Spinal cord (tissue), 10 donors: Measurements from ENCODE around the gene ZNF516. TPM values are rescaled to one million over a fixed set of nuclear protein-coding genes. Genes with fewer than 3 reads are reported as not detected.

Experiments
- DNase-seq, 6 donors: peaks; one replicate each; pipeline versions ENCODE4 v3.0.0 to v3.0.0-alpha.2; 2013 to 2015; ENCODE audit warnings: low spot score in 6 of 6, low read depth in 4 of 6
- H3K27ac ChIP-seq: one replicate; pipeline ENCODE4 v1.5.1; 2013; ENCODE audit warnings: low read depth, low read length, control low read depth
- H3K27me3 ChIP-seq: one replicate; pipeline ENCODE4 v1.6.1; 2013; ENCODE audit warnings: low read length; ENCODE audit not compliant: control insufficient read depth, insufficient read depth
- H3K36me3 ChIP-seq: one replicate; pipeline ENCODE4 v1.6.1; 2013; ENCODE audit warnings: low read length; ENCODE audit not compliant: control insufficient read depth, insufficient read depth
- H3K4me1 ChIP-seq: one replicate; pipeline ENCODE4 v1.6.1; 2013; ENCODE audit warnings: low read length; ENCODE audit not compliant: control insufficient read depth, insufficient read depth
- H3K4me3 ChIP-seq: one replicate; pipeline ENCODE4 v1.5.1; 2013; ENCODE audit warnings: low read depth, low read length, control low read depth
- H3K9me3 ChIP-seq: one replicate; pipeline ENCODE4 v1.6.1; 2013; ENCODE audit warnings: low read length; ENCODE audit not compliant: control insufficient read depth, insufficient read depth
- WGBS: methylation state at CpG from one replicate; pipeline ENCODE4 v1.1.5; 2013; ENCODE audit warnings: missing lambda C conversion rate; ENCODE audit not compliant: insufficient coverage; 5-methylcytosine and 5-hydroxymethylcytosine counted together
- polyA plus RNA-seq, 2 donors: library from polyadenylated mRNA; unstranded; fragments of 120-200 nt; gene quantifications; one replicate each; pipeline ENCODE4 v1.2.1, GENCODE V29; 2013; ENCODE audit not compliant: insufficient read length in 2 of 2
- total RNA-seq, 2 donors: library from RNA; depleted of rRNA in 1 of 2; stranded (reverse); fragments of 120-200 nt in 1 of 2; fragments of >200 nt in 1 of 2; gene quantifications; one replicate each; pipeline versions ENCODE4 v1.2.3 to v1.2.4, GENCODE V29; 2013 to 2014
- donor health status: healthy.

ZNF516 gene
- total and polyA plus RNA-seq, 4 donors = 25.1 to 33.8 (median 28.0) TPM

GRCh38 chr18:76408480-76409067 lies 86.5 kb downstream of the ZNF516 start:
- Histone ChIP-seq H3K36me3 (peaks cover 11% of the 10 kb centered on the region), H3K27me3 (no peaks in the 10 kb centered on the region), H3K4me3 (no peak overlapping the region), H3K9me3 (no peaks in the 10 kb centered on the region), H3K27ac (no peak overlapping the region), H3K4me1 (peaks cover 12% of the 10 kb centered on the region)
- no peak for DNase-seq
- 89% methylated on average over 10 of the region's 15 CpGs for WGBS

GRCh38 chr18:76407681-76408080 lies 87.4 kb downstream of the ZNF516 start:
- peaks cover 10% of the 10 kb centered on the region for H3K4me1 ChIP-seq

GRCh38 chr18:76406791-76407190 lies 88.3 kb downstream of the ZNF516 start:
- H3K9me3 ChIP-seq = no peaks in the 10 kb centered on the region
- no peak overlapping the region for H3K27ac ChIP-seq
- H3K4me3 ChIP-seq = no peak overlapping the region
- WGBS = 95% methylated on average over 14 of the region's 14 CpGs
- H3K27me3 ChIP-seq = no peaks in the 10 kb centered on the region
- no peak for DNase-seq
- H3K4me1 ChIP-seq = peaks cover 2% of the 10 kb centered on the region
- H3K36me3 ChIP-seq = peaks cover 17% of the 10 kb centered on the region

More at GRCh38 chr18:76407681-76408080, 87.4 kb downstream of the ZNF516 start:
- Histone ChIP-seq H3K36me3 (peaks cover 12% of the 10 kb centered on the region), H3K4me3 (no peak overlapping the region), H3K9me3 (no peaks in the 10 kb centered on the region), H3K27me3 (no peaks in the 10 kb centered on the region), H3K27ac (no peak overlapping the region)
- 97% methylated on average over 10 of the region's 11 CpGs for WGBS
- no peak for DNase-seq

- H3K4me1 ChIP-seq = peaks cover 2% of the 10 kb centered on the region
- no peaks in the 10 kb centered on the region for H3K27me3 ChIP-seq
- H3K4me3 ChIP-seq = no peak overlapping the region
- DNase-seq = peak in 1 of 6 donors; percentile 67
- WGBS = 85% methylated on average over 30 of the region's 37 CpGs
- H3K27ac ChIP-seq = no peak overlapping the region
- peaks cover 17% of the 10 kb centered on the region for H3K36me3 ChIP-seq
- no peaks in the 10 kb centered on the region for H3K9me3 ChIP-seq
These were observed 89.2 kb downstream of the ZNF516 start for GRCh38 chr18:76405681-76406356.

GRCh38 chr18:76405280-76405679 lies 89.8 kb downstream of the ZNF516 start:
- H3K27ac ChIP-seq = no peak overlapping the region
- no peak for DNase-seq
- no peaks in the 10 kb centered on the region for H3K9me3 ChIP-seq
- WGBS = 90% methylated on average over 17 of the region's 17 CpGs
- peaks cover 17% of the 10 kb centered on the region for H3K36me3 ChIP-seq
- H3K4me3 ChIP-seq = no peak overlapping the region
- peaks cover 2% of the 10 kb centered on the region for H3K4me1 ChIP-seq
- H3K27me3 ChIP-seq = no peaks in the 10 kb centered on the region

- no peak overlapping the region for H3K27ac ChIP-seq
- no peak for DNase-seq
- H3K36me3 ChIP-seq = peaks cover 17% of the 10 kb centered on the region
- no peak overlapping the region for H3K4me3 ChIP-seq
- 96% methylated on average over 8 of the region's 8 CpGs for WGBS
- no peaks in the 10 kb centered on the region for H3K9me3 ChIP-seq
- H3K4me1 ChIP-seq = peaks cover 9% of the 10 kb centered on the region
- H3K27me3 ChIP-seq = no peaks in the 10 kb centered on the region
These were observed 90.7 kb downstream of the ZNF516 start for GRCh38 chr18:76404345-76404831.

- 87% methylated on average over 41 of the region's 43 CpGs for WGBS
- no peaks in the 10 kb centered on the region for H3K27me3 ChIP-seq
- no peak overlapping the region for H3K27ac ChIP-seq
- no peak overlapping the region for H3K4me3 ChIP-seq
- no peak for DNase-seq
- H3K36me3 ChIP-seq = peaks cover 17% of the 10 kb centered on the region
- no peaks in the 10 kb centered on the region for H3K9me3 ChIP-seq
- peaks cover 15% of the 10 kb centered on the region for H3K4me1 ChIP-seq
These were observed 92.7 kb downstream of the ZNF516 start for GRCh38 chr18:76402026-76402990.

- WGBS = 87% methylated on average over 25 of the region's 25 CpGs
- Histone ChIP-seq H3K4me3 (no peak overlapping the region), H3K9me3 (no peaks in the 10 kb centered on the region), H3K4me1 (peaks cover 18% of the 10 kb centered on the region), H3K36me3 (peaks cover 17% of the 10 kb centered on the region), H3K27ac (no peak overlapping the region), H3K27me3 (no peaks in the 10 kb centered on the region)
- no peak for DNase-seq
These were observed 93.5 kb downstream of the ZNF516 start for GRCh38 chr18:76401498-76401897.

- Histone ChIP-seq H3K4me3 (no peak overlapping the region), H3K27ac (no peak overlapping the region), H3K4me1 (peaks cover 20% of the 10 kb centered on the region), H3K27me3 (no peaks in the 10 kb centered on the region), H3K9me3 (no peaks in the 10 kb centered on the region), H3K36me3 (peaks cover 13% of the 10 kb centered on the region)
- WGBS = 74% methylated on average over 8 of the region's 14 CpGs
- no peak for DNase-seq
These were observed 95.2 kb downstream of the ZNF516 start for GRCh38 chr18:76399613-76400391.
